ENCODE data around the gene IRAK1BP1.

Gene IRAK1BP1

DNA sequence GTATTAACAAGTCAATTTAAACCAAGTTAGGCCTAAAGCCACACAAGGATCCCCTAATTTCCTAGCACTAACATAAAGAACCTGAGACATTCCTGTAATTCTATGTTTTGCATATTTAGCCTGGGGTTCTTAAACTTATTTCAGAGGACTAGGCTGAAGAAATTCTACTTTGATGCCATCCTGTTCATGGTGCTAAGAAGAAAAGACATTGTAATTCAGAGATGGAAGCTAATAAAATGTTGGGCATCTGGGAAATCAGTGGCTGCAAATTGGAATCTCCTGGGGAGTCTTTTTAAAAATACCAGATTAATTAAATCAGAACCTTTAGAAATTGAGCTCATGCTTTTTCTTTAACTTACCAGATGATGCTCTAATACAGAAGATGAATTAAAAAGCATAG, 26.2 kb upstream of the IRAK1BP1 start:
- no peaks in the 10 kb centered on the region for H3K79me2 ChIP-seq (ENCODE audit: low read length)
- H3K9me3 ChIP-seq (ENCODE audit: insufficient read depth, low read length) = no peaks in the 10 kb centered on the region
- no peak overlapping the region for H2AFZ ChIP-seq (ENCODE audit: low read depth, low read length)
- H3K4me2 ChIP-seq (ENCODE audit: low read length) = no peak overlapping the region
- no peaks in the 10 kb centered on the region for H4K20me1 ChIP-seq (ENCODE audit: insufficient read depth, low read length)
- H3K9ac ChIP-seq (ENCODE audit: low read length) = no peak overlapping the region
- no peaks in the 10 kb centered on the region for H3K36me3 ChIP-seq (replicated peaks; ENCODE audit: low read depth, low read length)
- no peaks in the 10 kb centered on the region for H3K4me1 ChIP-seq (ENCODE audit: low read length)
- H3K4me3 ChIP-seq (ENCODE audit: low read length) = no peak overlapping the region
- TF ChIP-seq, protein P1, sequence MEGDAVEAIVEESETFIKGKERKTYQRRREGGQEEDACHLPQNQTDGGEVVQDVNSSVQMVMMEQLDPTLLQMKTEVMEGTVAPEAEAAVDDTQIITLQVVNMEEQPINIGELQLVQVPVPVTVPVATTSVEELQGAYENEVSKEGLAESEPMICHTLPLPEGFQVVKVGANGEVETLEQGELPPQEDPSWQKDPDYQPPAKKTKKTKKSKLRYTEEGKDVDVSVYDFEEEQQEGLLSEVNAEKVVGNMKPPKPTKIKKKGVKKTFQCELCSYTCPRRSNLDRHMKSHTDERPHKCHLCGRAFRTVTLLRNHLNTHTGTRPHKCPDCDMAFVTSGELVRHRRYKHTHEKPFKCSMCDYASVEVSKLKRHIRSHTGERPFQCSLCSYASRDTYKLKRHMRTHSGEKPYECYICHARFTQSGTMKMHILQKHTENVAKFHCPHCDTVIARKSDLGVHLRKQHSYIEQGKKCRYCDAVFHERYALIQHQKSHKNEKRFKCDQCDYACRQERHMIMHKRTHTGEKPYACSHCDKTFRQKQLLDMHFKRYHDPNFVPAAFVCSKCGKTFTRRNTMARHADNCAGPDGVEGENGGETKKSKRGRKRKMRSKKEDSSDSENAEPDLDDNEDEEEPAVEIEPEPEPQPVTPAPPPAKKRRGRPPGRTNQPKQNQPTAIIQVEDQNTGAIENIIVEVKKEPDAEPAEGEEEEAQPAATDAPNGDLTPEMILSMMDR (IDR thresholded peaks at IDR 0.05; ENCODE audit: low read depth, low read length) = no peak
- TF ChIP-seq EZH2phosphoT487 (IDR thresholded peaks at IDR 0.05; ENCODE audit: low read depth) = no peak
- H3K27me3 ChIP-seq (ENCODE audit: low read depth, low read length) = no peaks in the 10 kb centered on the region
- no peak overlapping the region for H3K27ac ChIP-seq (ENCODE audit: low read length)

GRCh38 chr6:78842953-78843352, 24.4 kb upstream of the IRAK1BP1 start:
- Histone ChIP-seq H3K9ac (ENCODE audit: low read length) (no peak overlapping the region), H4K20me1 (ENCODE audit: insufficient read depth, low read length) (no peaks in the 10 kb centered on the region), H3K4me1 (ENCODE audit: low read length) (no peaks in the 10 kb centered on the region), H3K79me2 (ENCODE audit: low read length) (no peaks in the 10 kb centered on the region), H3K4me3 (ENCODE audit: low read length) (no peak overlapping the region), H3K36me3 (replicated peaks; ENCODE audit: low read depth, low read length) (no peaks in the 10 kb centered on the region), H3K27me3 (ENCODE audit: low read depth, low read length) (no peaks in the 10 kb centered on the region), H2AFZ (ENCODE audit: low read depth, low read length) (no peak overlapping the region), H3K4me2 (ENCODE audit: low read length) (no peak overlapping the region), H3K27ac (ENCODE audit: low read length) (no peak overlapping the region), H3K9me3 (ENCODE audit: insufficient read depth, low read length) (no peaks in the 10 kb centered on the region)
- TF ChIP-seq, protein P1 (IDR thresholded peaks at IDR 0.05; ENCODE audit: low read depth, low read length) = no peak
- TF ChIP-seq EZH2phosphoT487 (IDR thresholded peaks at IDR 0.05; ENCODE audit: low read depth) = no peak

DNA sequence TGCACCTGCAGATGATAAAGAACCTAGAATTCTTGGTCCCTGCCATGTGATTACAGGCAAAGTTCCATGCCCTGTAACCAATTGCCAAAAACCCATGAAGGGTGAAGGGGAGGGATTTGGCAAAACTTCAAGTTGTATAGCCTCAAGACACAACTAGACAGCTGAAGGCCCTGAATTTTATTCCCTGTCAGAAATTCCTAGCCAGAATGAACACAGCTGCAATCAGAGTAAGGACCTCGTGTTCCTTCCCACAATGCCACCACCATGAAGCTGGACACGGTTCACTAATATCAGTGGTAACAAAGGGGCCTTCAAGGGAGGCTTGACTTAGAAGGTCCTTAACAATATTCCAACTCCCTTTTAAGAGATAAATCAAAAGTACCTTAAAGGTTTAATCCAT, 22.5 kb upstream of the IRAK1BP1 start:
- Histone ChIP-seq H4K20me1 (ENCODE audit: insufficient read depth, low read length) (no peaks in the 10 kb centered on the region), H3K36me3 (replicated peaks; ENCODE audit: low read depth, low read length) (no peaks in the 10 kb centered on the region), H3K9me3 (ENCODE audit: insufficient read depth, low read length) (no peaks in the 10 kb centered on the region), H3K4me2 (ENCODE audit: low read length) (no peak overlapping the region), H2AFZ (ENCODE audit: low read depth, low read length) (no peak overlapping the region), H3K4me3 (ENCODE audit: low read length) (no peak overlapping the region), H3K27me3 (ENCODE audit: low read depth, low read length) (no peaks in the 10 kb centered on the region), H3K79me2 (ENCODE audit: low read length) (no peaks in the 10 kb centered on the region), H3K4me1 (ENCODE audit: low read length) (no peaks in the 10 kb centered on the region), H3K9ac (ENCODE audit: low read length) (no peak overlapping the region), H3K27ac (ENCODE audit: low read length) (no peak overlapping the region)
- TF ChIP-seq EZH2phosphoT487 (IDR thresholded peaks at IDR 0.05; ENCODE audit: low read depth) = no peak
- TF ChIP-seq, protein P1 (IDR thresholded peaks at IDR 0.05; ENCODE audit: low read depth, low read length) = no peak

DNA sequence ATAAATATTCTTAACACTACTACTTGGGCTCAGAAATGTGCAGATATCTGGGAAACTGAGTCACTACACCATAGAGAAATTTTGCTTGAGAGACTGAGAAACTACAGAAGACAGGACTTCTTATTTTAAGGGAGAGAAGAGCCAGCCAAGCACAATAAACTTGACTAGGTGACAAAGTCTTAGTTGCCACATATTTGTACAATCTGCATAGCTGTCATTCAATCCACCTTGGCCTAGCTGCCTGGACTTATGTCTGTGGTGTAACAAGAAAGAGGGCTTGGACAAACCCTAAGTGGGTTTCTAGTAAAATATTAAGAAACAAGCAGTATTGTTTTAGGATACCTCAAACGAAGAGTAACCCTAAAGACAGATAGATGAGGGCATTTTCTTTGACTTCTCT, 21.8 kb upstream of the IRAK1BP1 start:
- H2AFZ ChIP-seq (ENCODE audit: low read depth, low read length) = no peak overlapping the region
- no peaks in the 10 kb centered on the region for H3K36me3 ChIP-seq (replicated peaks; ENCODE audit: low read depth, low read length)
- no peak overlapping the region for H3K9ac ChIP-seq (ENCODE audit: low read length)
- no peaks in the 10 kb centered on the region for H3K27me3 ChIP-seq (ENCODE audit: low read depth, low read length)
- H3K27ac ChIP-seq (ENCODE audit: low read length) = no peak overlapping the region
- no peak overlapping the region for H3K4me2 ChIP-seq (ENCODE audit: low read length)
- H3K79me2 ChIP-seq (ENCODE audit: low read length) = no peaks in the 10 kb centered on the region
- no peaks in the 10 kb centered on the region for H4K20me1 ChIP-seq (ENCODE audit: insufficient read depth, low read length)
- TF ChIP-seq, protein P1 (IDR thresholded peaks at IDR 0.05; ENCODE audit: low read depth, low read length) = no peak
- no peaks in the 10 kb centered on the region for H3K9me3 ChIP-seq (ENCODE audit: insufficient read depth, low read length)
- no peak overlapping the region for H3K4me3 ChIP-seq (ENCODE audit: low read length)
- no peaks in the 10 kb centered on the region for H3K4me1 ChIP-seq (ENCODE audit: low read length)

All from OCI-LY3 (cell line).